Measurements from ENCODE around the gene FNDC5. TPM values are rescaled to one million over a fixed set of nuclear protein-coding genes. Genes with fewer than 3 reads are reported as not detected.
A peak's percentile ranks its signal among the peaks of the same experiment; 100 is the strongest.

The FNDC5 gene
- total RNA-seq, 1 donor from 2014 or later, result 0.85 TPM

GRCh38 chr1:32863881-32864245 is 6.8 kb downstream of the FNDC5 start:
- no peak for DNase-seq

GRCh38 chr1:32863218-32863880 is 7.4 kb downstream of the FNDC5 start:
- no peak for DNase-seq

DNA sequence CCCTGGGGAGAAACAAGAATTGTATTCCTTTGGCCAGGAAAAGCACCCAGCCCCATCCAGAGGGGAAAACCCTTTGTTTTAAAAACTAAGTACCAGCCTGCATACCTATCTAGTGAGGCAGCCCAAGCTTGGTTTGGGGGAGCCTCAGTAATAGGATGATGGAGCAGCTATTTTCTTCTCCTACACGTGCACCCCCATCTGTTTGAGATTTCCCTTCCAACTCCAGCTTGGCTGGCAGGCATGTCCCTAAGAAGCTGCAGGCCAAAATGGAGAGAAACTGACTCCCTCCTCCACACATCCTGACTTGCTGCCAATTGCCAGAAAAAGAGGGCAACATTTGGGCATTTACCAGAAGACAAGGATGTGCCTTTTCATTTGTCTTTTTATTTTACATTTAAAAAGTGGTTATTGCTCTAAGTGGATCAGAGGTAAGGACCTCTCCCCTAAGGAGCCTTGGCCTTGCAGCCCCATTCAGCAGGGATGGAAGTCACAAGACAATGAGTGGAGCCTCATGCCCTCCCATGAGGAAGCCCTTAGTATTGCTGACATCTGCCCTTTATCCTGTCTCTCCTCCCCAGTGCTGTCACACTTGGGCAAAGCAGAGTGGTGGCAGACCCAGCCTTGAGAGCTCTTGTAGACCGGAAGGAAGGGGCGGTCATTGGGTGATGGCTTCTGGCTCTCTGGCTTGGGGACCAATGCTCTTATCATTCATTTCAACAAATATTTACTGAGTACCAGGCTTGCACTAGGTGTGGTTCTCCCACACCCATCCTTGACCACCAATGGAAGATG is 8.6 kb downstream of the FNDC5 start:
- peak; percentile 47 for DNase-seq

- no peak for DNase-seq
Observed at GRCh38 chr1:32860566-32860965, 10.1 kb downstream of the FNDC5 start.

GRCh38 chr1:32859915-32860314 is 10.8 kb downstream of the FNDC5 start:
- peak; percentile 26 for DNase-seq

- no peak for DNase-seq
Observed at GRCh38 chr1:32858791-32859190, 11.9 kb downstream of the FNDC5 start.

DNA sequence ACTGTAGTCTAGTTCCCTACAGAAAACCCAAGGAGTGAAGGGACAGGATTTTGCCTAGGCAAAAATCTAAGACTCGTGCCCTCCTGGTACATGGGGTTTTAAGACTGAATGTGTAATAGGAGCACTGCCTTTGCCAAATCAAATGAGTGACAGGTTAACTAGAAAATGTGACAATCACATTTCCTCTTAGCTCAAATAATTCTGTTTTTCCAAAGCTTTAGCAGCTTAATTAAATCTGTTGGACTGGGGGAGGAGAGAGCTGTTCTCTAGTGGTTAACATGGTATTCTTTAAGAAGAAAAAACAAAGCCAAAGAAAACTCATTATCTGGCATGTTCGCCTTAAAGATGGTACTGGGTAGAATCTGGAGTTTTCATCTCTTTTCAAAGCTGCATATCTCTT is 12.6 kb downstream of the FNDC5 start:
- DNase-seq, result no peak

GRCh38 chr1:32855861-32856617 is 14.7 kb downstream of the FNDC5 start:
- no peak for DNase-seq

GRCh38 chr1:32848354-32849063 is 22.2 kb downstream of the FNDC5 start:
- DNase-seq, result no peak

- DNase-seq, result no peak
Observed at GRCh38 chr1:32831878-32832277, 38.8 kb downstream of the FNDC5 start.

DNA sequence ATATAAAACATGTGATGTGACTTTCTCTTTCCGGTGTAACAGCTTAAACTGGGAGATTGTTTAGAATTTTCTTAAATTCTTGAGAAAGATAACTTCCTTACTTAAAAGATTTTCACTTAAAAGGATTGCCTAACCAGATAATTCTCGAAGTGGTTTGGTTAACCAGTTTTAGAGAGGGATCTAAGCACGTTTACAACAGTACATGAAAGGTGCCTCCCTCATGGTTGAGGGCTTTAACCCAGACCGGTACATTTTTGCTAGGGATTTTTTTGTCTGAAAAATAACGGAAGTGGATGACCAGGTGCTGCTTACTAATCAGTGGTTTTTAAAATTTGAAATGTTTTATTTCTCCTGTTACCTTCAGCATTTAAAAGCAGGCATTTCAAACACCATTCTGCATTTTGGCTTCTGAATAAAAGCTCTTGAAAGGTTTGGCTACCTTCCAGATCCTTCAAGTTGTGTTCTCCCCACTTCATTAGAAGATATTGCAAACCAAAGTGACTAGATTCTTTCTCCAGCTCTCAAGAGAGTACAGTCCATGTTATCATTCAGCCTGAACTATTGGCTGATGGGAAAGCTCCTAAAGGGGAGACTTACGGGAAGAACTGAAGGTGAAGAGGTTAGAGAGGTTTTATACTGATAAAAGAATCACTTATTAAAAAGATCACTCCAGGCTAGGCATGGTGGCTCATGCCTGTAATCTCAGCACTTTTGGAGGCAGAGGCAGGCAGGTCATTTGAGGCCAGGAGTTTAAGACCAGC is 40.4 kb downstream of the FNDC5 start:
- no peak for DNase-seq

GRCh38 chr1:32828341-32828740 is 42.4 kb downstream of the FNDC5 start:
- peak; percentile 41 for DNase-seq

- DNase-seq, result no peak
Observed at GRCh38 chr1:32825181-32825580, 45.5 kb downstream of the FNDC5 start.

GRCh38 chr1:32818804-32819541 is 51.7 kb downstream of the FNDC5 start:
- no peak for DNase-seq

DNA sequence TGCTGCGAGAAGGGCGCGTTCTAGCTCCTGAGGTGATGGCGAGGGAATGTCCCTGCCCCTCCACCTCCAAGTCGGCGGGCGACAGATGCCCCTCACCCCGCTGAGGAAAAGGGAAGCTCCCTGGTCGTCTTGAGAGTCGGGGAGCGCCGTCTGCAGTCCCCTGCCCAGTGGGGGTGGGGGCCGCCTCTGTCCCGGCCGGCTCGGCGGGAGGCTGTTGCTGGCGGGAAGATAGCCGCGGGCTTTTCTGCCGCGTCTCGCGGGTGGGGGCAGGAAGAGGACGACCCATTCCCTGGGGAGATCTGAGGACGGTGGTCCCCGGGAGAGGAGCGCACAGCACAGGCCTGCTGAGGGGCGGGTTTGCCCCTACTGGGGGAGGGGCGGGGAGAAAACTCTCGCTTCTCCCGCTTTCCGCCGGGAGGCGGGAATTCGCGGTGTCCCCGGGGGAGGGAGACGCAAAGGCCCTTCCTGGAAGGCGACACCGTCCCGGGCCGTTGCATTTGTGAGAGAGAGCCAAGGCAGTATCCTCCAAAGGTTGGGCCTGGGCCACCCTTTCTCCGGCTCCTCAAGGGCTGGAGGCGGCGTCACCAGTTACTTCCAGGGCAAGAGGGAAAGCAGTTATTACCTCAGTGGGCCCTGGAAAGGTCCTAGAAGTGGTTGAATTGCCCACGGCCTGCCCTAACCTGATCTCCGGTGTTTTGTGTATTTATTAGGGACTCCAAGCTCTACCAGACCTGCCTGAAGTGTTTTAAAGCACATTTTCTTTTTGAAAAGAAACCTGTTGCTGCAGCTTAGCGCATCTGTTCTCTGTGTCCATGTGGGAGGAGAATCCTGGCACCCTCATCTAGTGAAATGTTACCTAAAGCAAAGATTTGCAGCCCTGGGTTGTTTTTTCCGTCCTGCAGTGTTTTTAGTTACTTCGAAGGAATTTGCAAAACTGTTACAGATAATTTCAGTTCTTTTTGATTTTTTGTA is 52.6 kb downstream of the FNDC5 start:
- peak; percentile 58 for DNase-seq

- DNase-seq, result peak; percentile 99
Observed at GRCh38 chr1:32817159-32817814, 53.4 kb downstream of the FNDC5 start, which contains the start of the genes S100PBP and YARS1. Gene S100PBP, plus strand, starts transcription at chr1:32817653. Its CDS starts 8,447 bp downstream, at chr1:32826100. Gene YARS1, minus strand, starts transcription at chr1:32817358. Its CDS starts 114 bp downstream, at chr1:32817244.

DNA sequence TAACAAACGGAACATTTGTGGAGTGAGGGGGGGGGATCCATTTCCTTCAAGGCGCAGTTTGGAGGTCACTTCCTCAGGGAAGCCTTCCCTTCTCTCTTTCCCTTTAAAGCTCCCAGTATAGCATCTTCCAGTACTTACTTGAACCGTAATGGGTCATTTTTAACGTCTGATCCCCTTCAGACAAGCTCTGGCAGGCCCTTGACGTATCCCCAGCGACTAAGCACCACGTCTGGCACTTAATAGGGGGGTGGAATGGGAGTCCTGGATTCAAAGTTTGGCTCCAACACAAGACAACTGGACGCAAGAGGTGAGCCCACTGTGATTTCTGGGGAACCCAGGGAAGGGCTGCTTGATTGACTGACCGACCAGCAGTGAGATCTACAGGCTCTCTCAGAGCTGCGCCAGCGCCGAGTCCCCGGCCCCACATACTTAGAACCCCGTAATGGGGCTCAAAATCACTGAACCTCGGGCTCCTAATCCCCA is 54.0 kb downstream of the FNDC5 start:
- peak; percentile 54 for DNase-seq

DNA sequence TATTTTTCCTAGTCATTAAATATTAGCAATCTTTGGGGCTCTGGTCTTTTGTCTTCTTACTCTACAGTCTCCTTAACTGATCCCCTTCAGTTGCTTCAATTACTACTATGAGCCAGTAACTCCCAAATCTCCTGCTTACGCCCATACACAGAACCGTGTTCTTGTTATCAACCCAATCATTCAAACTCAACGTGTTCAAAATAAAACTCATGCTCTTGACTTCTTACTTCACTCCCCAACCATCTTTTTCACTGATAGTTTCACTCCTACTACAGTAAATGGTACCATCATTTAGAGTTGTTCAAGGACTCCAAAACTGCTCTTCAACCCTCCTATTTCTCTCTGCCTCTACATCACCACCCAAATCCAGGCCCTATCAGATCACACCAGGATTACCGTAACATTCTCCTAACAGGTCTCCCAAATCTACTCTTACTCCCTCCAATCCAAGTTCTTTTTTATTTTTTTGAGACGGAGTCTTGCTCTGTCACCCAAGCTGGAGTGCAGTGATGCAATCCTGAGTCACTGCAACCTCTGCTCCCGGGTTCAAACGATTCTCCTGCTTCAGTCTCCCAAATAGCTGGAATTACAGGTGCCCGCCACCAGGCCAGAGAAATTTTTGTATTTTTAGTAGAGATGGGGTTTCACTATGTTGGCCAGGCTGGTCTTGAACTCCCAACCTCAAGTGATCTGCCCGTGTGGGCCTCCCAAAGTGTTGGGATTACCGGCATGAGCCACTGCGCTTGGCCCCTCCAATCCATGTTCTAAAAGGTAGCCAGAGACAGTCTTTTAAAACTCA is 56.6 kb downstream of the FNDC5 start:
- peak; percentile 14 for DNase-seq
